Measurements from ENCODE around the gene BICD1. TPM values are rescaled to one million over a fixed set of nuclear protein-coding genes. Genes with fewer than 3 reads are reported as not detected.
"Not testable (repeated sequence)": the region's sequence is repeated elsewhere in the genome, so short reads cannot be mapped to it uniquely, and the experiment has no call there.

BICD1 gene
- total RNA-seq, 1 donor from 2014 or later = 95.0 TPM

- DNase-seq (ENCODE audit: low spot score) (no peak), ATAC-seq (no peak)
- intact Hi-C loops (cut with DNase I) = no loop called here
These were observed 151.2 kb downstream of the BICD1 start for GRCh38 chr12:32257695-32258496.

GRCh38 chr12:32260696-32261095 lies 154.0 kb downstream of the BICD1 start:
- no peak for ATAC-seq
- no peak for DNase-seq (ENCODE audit: low spot score)
- intact Hi-C loops (cut with DNase I) = no loop called here

GRCh38 chr12:32261638-32262037 lies 155.0 kb downstream of the BICD1 start:
- no peak for ATAC-seq
- no peak for DNase-seq (ENCODE audit: low spot score)
- intact Hi-C loops (cut with DNase I) = no loop called here

- peak; percentile 87 for ATAC-seq
- no peak for DNase-seq (ENCODE audit: low spot score)
- intact Hi-C loops (cut with DNase I) = no loop called here
These were observed 158.3 kb downstream of the BICD1 start for GRCh38 chr12:32264961-32265360.

- ATAC-seq (no peak), DNase-seq (ENCODE audit: low spot score) (no peak)
- intact Hi-C loops (cut with DNase I) = no loop called here
These were observed 158.8 kb downstream of the BICD1 start for GRCh38 chr12:32265456-32265855.

- DNase-seq (ENCODE audit: low spot score) (no peak), ATAC-seq (no peak)
- intact Hi-C loops (cut with DNase I) = no loop called here
These were observed 159.3 kb downstream of the BICD1 start for GRCh38 chr12:32265951-32266350.

- intact Hi-C loops (cut with DNase I) = no loop called here
- ATAC-seq (no peak), DNase-seq (ENCODE audit: low spot score) (no peak)
These were observed 160.1 kb downstream of the BICD1 start for GRCh38 chr12:32266756-32267155.

GRCh38 chr12:32270818-32271710 lies 164.4 kb downstream of the BICD1 start:
- no peak for DNase-seq (ENCODE audit: low spot score)
- intact Hi-C loops (cut with DNase I) = no loop called here
- ATAC-seq = peak; percentile 87

- intact Hi-C loops (cut with DNase I) = no loop called here
- ATAC-seq = no peak
- no peak for DNase-seq (ENCODE audit: low spot score)
These were observed 165.8 kb downstream of the BICD1 start for GRCh38 chr12:32272465-32272864.

GRCh38 chr12:32273063-32273522 lies 166.4 kb downstream of the BICD1 start:
- ATAC-seq = no peak
- no peak for DNase-seq (ENCODE audit: low spot score)
- intact Hi-C loops (cut with DNase I) = no loop called here

GRCh38 chr12:32273712-32274111 lies 167.1 kb downstream of the BICD1 start:
- intact Hi-C loops (cut with DNase I) = no loop called here
- ATAC-seq (no peak), DNase-seq (ENCODE audit: low spot score) (no peak)

- intact Hi-C loops (cut with DNase I) = no loop called here
- ATAC-seq (no peak), DNase-seq (ENCODE audit: low spot score) (no peak)
These were observed 168.0 kb downstream of the BICD1 start for GRCh38 chr12:32274665-32275064.

- intact Hi-C loops (cut with DNase I); DNase-seq (ENCODE audit: low spot score); ATAC-seq: not testable (repeated sequence)
These were observed 168.9 kb downstream of the BICD1 start for GRCh38 chr12:32275520-32275919.

- DNase-seq (ENCODE audit: low spot score) (no peak), ATAC-seq (no peak)
- intact Hi-C loops (cut with DNase I) = no loop called here
These were observed 171.1 kb downstream of the BICD1 start for GRCh38 chr12:32277774-32278173.

GRCh38 chr12:32281098-32281497 lies 174.5 kb downstream of the BICD1 start:
- intact Hi-C loops (cut with DNase I) = no loop called here
- ATAC-seq = no peak
- DNase-seq (ENCODE audit: low spot score) = no peak

- intact Hi-C loops (cut with DNase I) = no loop called here
- ATAC-seq (no peak), DNase-seq (ENCODE audit: low spot score) (no peak)
These were observed 177.9 kb downstream of the BICD1 start for GRCh38 chr12:32284561-32284960.

- intact Hi-C loops (cut with DNase I) = no loop called here
- no peak for DNase-seq (ENCODE audit: low spot score)
- ATAC-seq = no peak
These were observed 178.4 kb downstream of the BICD1 start for GRCh38 chr12:32285021-32285420.

GRCh38 chr12:32285489-32285888 lies 178.8 kb downstream of the BICD1 start:
- no peak for ATAC-seq
- intact Hi-C loops (cut with DNase I) = no loop called here
- no peak for DNase-seq (ENCODE audit: low spot score)

GRCh38 chr12:32290411-32290810 lies 183.8 kb downstream of the BICD1 start:
- DNase-seq (ENCODE audit: low spot score) (no peak), ATAC-seq (peak; percentile 44)
- intact Hi-C loops (cut with DNase I) = no loop called here

- ATAC-seq = no peak
- no peak for DNase-seq (ENCODE audit: low spot score)
- intact Hi-C loops (cut with DNase I) = no loop called here
These were observed 185.5 kb downstream of the BICD1 start for GRCh38 chr12:32292151-32292550.

Measured in sciatic nerve (tissue), 2 donors.